DMS114 treated with DMSO at 0.1 percent for 48 hours (cell line): ENCODE results near the gene CYP2A7.
"Not testable (repeated sequence)": the region's sequence is repeated elsewhere in the genome, so short reads cannot be mapped to it uniquely, and the experiment has no call there.

Experiments
- DNase-seq: peaks from one replicate; lab custom pipeline; 2025; ENCODE audit not compliant: unreplicated experiment; lab: John Stamatoyannopoulos, UW

CYP2A7 gene

GRCh38 chr19:40899964-40900363 is 17.9 kb upstream of the CYP2A7 start:
- not testable (repeated sequence) for DNase-seq

DNA sequence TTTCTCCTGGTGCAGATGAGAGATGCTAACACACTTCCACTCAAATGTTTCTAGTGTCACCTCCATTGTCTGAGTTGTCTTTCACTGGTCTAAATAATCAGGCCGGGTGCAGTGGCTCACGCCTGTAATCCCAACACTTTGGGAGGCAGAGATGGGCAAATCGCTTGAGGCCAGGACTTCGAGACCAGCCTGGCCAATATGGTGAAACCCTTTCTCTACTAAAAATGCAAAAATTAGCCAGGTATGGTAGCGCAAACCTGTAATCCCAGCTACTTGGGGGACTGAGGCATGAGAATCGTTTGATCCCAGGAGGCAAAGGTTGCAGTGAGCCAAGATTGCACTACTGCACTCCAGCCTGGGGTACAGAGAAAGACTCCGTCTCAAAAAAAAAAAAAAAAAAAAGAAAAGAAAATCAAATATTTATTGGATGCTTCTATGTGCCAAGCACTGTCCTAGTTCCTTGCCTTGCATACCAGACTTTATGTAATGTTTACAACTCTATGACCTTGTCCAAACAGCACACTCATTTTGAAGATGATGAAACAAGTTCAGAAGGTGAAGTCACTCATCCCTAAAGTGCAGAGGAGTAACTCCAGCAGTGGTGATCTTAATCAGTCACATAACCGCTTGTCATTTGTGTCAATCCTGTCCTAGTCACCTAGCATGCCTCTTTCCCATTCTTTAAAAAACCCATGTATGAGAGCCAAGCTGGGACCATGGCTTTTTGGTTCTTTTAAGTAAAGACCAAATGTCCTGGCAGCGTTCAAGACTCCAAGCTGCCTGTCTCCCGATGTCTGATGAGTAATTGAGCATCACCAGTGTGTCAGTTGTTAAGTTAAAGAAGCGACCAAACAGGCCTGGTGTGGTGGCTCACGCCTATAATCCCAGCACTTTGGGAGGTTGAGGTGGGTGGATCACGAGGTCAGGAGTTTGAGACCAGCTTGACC is 15.1 kb upstream of the CYP2A7 start:
- not testable (repeated sequence) for DNase-seq

DNA sequence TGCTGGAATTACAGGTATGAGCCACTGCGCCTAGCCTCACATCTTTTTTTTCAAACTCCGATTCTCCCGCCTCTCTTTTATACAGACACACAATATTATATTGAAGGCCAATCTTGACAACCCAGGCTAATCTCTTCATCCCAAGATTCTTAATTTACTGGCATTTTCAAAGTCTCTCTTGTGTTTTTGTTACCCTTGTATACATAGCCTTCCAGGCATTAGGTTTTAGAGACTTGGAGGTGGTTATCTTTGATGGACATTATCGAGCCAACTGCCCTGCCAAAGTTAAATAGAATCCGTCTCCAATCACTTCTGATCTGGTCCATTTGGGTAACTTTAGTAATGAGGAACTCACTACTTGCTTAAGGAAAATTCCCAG is 14.4 kb upstream of the CYP2A7 start:
- no peak for DNase-seq

DNA sequence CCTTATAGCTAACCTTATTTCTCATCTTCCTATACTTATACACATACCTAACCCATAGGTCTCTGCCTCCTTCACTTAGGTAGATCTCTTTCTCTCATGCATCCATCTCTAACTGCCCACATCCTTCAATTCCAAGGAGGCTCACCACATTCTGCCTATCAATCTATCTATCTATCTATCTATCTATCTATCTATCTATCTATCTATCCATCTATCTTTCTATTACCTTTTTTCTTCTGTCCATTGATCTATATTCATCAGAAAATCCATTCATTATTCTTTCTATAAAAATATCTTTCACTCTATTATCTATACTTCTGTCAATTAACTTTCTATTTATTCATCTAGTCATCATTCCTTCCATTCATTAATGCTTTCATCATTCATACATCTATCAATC is 11.1 kb upstream of the CYP2A7 start:
- no peak for DNase-seq

DNA sequence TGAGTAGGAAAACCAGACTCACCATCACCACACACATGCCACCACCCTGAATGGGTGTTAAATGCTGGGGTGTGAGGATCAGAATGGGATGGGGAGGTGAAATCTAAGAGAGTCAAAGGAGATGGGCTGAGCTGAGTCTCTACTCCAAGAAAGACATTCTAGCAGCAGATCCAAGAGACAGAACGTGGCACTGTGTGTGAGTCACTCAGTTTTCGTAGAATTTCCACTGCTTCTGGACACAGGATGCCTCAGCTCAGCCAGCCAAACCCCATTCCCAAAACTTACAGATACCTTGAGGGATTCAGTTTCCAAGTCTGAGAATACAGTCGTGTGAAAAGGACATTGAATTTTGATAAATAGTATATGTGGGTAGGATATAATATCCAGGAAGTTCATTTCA is 7.3 kb upstream of the CYP2A7 start:
- DNase-seq, result no peak

DNA sequence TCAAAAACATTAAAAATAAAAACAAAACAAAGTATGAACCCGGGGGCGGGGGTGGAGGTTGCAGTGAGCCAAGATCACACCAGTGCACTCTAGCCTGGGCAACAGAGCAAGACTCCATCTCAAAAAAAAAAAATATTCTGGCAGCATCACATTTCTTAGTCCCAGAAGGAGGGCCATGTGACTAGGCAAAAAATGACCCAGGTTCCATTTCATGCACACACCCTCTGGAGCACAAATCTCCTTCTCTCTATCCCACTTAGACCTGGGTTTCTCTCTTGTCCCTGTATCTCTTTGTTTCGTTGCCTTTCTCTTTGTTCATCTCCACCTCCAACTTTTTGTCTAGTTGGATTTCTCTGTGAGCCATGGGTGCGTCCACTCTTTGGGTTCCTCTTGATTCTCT is 6.2 kb upstream of the CYP2A7 start:
- DNase-seq, result no peak

GRCh38 chr19:40884187-40884931 is 2.3 kb upstream of the CYP2A7 start:
- not testable (repeated sequence) for DNase-seq

GRCh38 chr19:40879349-40879748 is 2.7 kb downstream of the CYP2A7 start:
- not testable (repeated sequence) for DNase-seq

DNA sequence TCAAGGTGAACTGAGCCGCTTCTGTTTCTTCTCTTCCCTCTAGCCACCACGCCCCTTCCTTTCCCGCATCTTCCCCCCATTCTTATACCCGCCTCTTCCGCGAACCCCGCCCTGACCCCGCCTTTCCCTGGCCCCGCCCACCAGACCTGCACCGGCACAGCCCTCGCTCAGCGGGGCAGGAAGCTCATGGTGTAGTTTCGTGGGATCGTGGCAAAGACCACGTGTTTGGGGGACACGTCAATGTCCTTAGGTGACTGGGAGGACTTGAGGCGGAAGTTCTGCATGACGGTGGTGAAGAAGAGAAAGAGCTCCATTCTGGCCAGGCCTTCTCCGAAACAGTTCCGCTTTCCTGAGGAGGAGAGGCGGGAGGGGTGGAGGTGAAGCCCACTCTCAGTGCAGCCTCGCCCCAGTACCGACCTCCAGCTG is 6.5 kb downstream of the CYP2A7 start:
- DNase-seq, result peak; percentile 11

GRCh38 chr19:40874874-40875273 is 7.2 kb downstream of the CYP2A7 start:
- not testable (repeated sequence) for DNase-seq

GRCh38 chr19:40873873-40874272 is 8.2 kb downstream of the CYP2A7 start:
- DNase-seq, result not testable (repeated sequence)

DNA sequence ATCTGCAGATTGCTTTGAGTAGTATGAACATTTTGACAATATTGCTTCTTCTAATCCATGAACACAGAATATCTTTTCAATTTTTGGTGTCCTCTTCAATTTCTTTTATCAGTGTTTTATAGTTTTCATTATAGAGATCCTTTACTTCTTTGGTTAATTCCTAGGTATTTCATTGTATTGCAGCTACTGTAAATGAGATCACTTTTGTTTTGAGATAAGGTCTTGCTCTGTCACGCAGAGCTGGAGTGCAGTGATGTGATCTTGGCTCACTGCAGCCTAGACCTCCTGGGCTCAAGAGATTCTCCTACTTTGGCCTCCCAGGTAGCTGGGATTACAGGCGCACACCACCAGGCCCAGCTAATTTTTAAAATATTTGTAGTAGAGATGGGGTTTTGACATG is 9.8 kb downstream of the CYP2A7 start:
- DNase-seq, result no peak

GRCh38 chr19:40867701-40868100 is 14.3 kb downstream of the CYP2A7 start:
- no peak for DNase-seq

GRCh38 chr19:40864739-40865496 is 17.1 kb downstream of the CYP2A7 start:
- DNase-seq, result not testable (repeated sequence)

- no peak for DNase-seq
Observed at GRCh38 chr19:40862785-40863184, 19.2 kb downstream of the CYP2A7 start.

DNA sequence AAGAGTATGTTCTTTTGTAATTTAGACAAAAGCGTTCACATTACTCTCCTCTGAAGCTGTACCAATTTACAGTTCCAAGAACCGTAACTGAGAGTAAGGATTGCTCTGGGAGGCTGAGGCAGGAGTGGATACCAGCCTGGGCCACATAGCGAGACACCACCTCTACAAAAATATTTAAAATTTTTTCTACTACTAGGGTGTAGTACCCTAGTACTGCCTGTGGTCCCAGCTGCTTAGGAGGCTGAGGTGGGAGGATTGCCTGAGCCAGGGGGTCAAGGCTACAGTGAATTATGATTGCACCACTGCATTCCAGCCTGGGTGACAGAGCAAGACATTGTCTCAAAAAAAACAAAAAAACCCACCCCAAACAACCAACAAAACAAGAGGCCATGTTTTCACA is 19.7 kb downstream of the CYP2A7 start:
- DNase-seq, result no peak

DNA sequence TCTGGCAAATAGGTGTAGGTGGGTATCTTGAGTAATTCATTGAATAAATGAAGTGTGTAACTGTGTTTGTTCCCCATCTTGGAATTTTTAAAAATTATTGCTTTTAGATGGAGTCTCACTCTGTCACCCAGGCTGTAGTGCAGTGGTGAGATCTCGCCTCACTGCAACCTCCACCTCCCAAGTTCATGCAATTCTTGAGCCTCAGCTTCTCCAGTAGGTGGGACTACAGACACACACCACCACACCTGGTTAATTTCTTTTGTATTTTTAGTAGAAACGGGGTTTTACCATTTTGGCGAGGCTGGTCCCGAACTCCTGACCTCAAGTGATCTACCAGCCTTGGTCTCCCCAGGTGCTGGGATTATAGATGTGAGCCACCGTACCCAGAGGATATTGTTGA is 23.9 kb downstream of the CYP2A7 start:
- no peak for DNase-seq

GRCh38 chr19:40852467-40853152 is 29.4 kb downstream of the CYP2A7 start:
- not testable (repeated sequence) for DNase-seq

- DNase-seq, result not testable (repeated sequence)
Observed at GRCh38 chr19:40850277-40850676, 31.8 kb downstream of the CYP2A7 start, which contains the start of gene CYP2A6. Gene CYP2A6 (minus strand): TSS chr19:40850447. CDS start chr19:40850426, 21 bp downstream.

DNA sequence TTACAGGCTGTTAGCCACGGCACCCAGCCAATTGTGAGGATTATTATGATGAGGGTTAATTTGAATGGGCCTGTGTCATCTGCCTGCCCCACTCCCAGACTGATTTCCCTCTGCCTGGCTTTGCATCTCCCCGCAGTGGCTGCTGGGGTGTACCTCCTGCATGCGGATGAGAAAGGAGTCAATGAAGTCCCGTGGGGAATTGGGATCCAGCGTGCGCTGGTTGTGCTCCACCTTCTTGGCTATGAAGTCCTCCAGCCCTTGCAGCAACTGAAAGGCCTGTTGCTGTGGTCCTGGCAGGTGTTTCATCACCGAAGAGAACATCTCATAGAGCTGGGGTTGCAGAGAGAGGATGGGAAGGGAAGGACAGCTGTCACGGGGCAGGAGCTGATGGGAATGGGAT is 35.3 kb downstream of the CYP2A7 start:
- not testable (repeated sequence) for DNase-seq

GRCh38 chr19:40843653-40844052 is 38.4 kb downstream of the CYP2A7 start:
- DNase-seq, result not testable (repeated sequence)
